GM23248 (cell line): ENCODE measurements around the gene RBM17. TPM values are rescaled to one million over a fixed set of nuclear protein-coding genes. Genes with fewer than 3 reads are reported as not detected.
A peak's percentile ranks its signal among the peaks of the same experiment; 100 is the strongest.

Experiments used
- DNase-seq: peaks from one replicate; pipeline ENCODE4 v3.0.0-alpha.2; 2015
- H2AFZ ChIP-seq: fragments of 200-600 bp; sonication (generic); 2 replicates; pipeline ENCODE4 v1.6.1; 2016; ENCODE audit warnings: antibody characterized with exemption
- H3F3A ChIP-seq: fragments of 200-600 bp; sonication (generic); 2 replicates; pipeline ENCODE4 v1.6.1; 2016; ENCODE audit warnings: mild to moderate bottlenecking, antibody characterized with exemption, mixed run types; ENCODE audit not compliant: insufficient read depth
- H3K27ac ChIP-seq: fragments of 200-600 bp; sonication (generic); 2 replicates; pipeline ENCODE4 v1.5.1; 2016; ENCODE audit warnings: mild to moderate bottlenecking
- H3K27me3 ChIP-seq: fragments of 200-600 bp; sonication (generic); replicated peaks from 2 replicates; pipeline ENCODE4 v1.6.1; 2016; ENCODE audit warnings: mild to moderate bottlenecking; ENCODE audit not compliant: insufficient read depth
- H3K36me3 ChIP-seq: fragments of 200-600 bp; sonication (generic); 2 replicates; pipeline ENCODE4 v1.6.1; 2016; ENCODE audit warnings: low read depth, mild to moderate bottlenecking
- H3K4me1 ChIP-seq: fragments of 200-600 bp; sonication (generic); 2 replicates; pipeline ENCODE4 v1.6.1; 2016; ENCODE audit warnings: mild to moderate bottlenecking; ENCODE audit not compliant: insufficient read depth
- H3K4me2 ChIP-seq: fragments of 200-600 bp; sonication (generic); one replicate; pipeline ENCODE4 v1.6.1; 2016; ENCODE audit warnings: mild to moderate bottlenecking; ENCODE audit not compliant: unreplicated experiment
- H3K4me3 ChIP-seq: fragments of 200-600 bp; sonication (generic); 2 replicates; pipeline ENCODE4 v1.5.1; 2016; ENCODE audit warnings: mild to moderate bottlenecking
- H3K79me2 ChIP-seq: fragments of 200-600 bp; sonication (generic); 2 replicates; pipeline ENCODE4 v1.6.1; 2016; ENCODE audit warnings: mild to moderate bottlenecking; ENCODE audit not compliant: insufficient read depth
- H3K9ac ChIP-seq: fragments of 200-600 bp; sonication (generic); 2 replicates; pipeline ENCODE4 v1.6.1; 2016; ENCODE audit warnings: mild to moderate bottlenecking
- H3K9me2 ChIP-seq: fragments of 200-600 bp; sonication (generic); 2 replicates; pipeline ENCODE4 v1.6.1; 2016; ENCODE audit warnings: mixed run types, mild to moderate bottlenecking, moderate library complexity; ENCODE audit not compliant: insufficient read depth
- H3K9me3 ChIP-seq: fragments of 200-600 bp; sonication (generic); one replicate; pipeline ENCODE4 v1.6.1; 2017; ENCODE audit warnings: low read depth
- H4K20me1 ChIP-seq: fragments of 200-600 bp; sonication (generic); 2 replicates; pipeline ENCODE4 v1.6.0; 2016; ENCODE audit not compliant: insufficient read depth
- EZH2 ChIP-seq: fragments of 200-600 bp; sonication (generic); IDR thresholded peaks from 2 replicates; pipeline ENCODE4 v1.6.1; 2018; ENCODE audit warnings: antibody characterized with exemption, mild to moderate bottlenecking; ENCODE audit not compliant: insufficient read depth, poor library complexity, severe bottlenecking
- EZH2phosphoT487 ChIP-seq: fragments of 200-600 bp; sonication (generic); IDR thresholded peaks from 2 replicates; pipeline ENCODE4 v1.6.1; 2018; ENCODE audit warnings: antibody characterized with exemption, moderate library complexity, mild to moderate bottlenecking, low read depth; ENCODE audit not compliant: insufficient read depth
- WGBS, 2 experiments: methylation state at CpG; one replicate each; pipeline ENCODE4 v1.1.6; 2015 to 2017; ENCODE audit warnings: low lambda C conversion rate in 2 of 2, low coverage in 1 of 2; ENCODE audit errors: missing lambda C conversion rate in 2 of 2; 5-methylcytosine and 5-hydroxymethylcytosine counted together
- in situ Hi-C: fragments of 300-500 bp; cut with MboI; formaldehyde crosslinking; loops from 2 replicates; pipeline ENCODE4 v1.15.0; 2020
- polyA plus RNA-seq: library from polyadenylated mRNA; unstranded; fragments of >200 nt; fragmentation: Nextera tagmentation; extraction: Ambion mirVana; gene quantifications from 2 replicates; pipeline ENCODE4 v1.2.1, GENCODE V29; 2016
- total RNA-seq: library from RNA; depleted of rRNA; stranded (reverse); fragments of >200 nt; shearing (Covaris generic); gene quantifications from 2 replicates; pipeline ENCODE4 v1.2.3, GENCODE V29; 2014

Gene RBM17
- total and polyA plus RNA-seq, 2 experiments from 2014 or later: 24.1 to 99.9 TPM

DNA sequence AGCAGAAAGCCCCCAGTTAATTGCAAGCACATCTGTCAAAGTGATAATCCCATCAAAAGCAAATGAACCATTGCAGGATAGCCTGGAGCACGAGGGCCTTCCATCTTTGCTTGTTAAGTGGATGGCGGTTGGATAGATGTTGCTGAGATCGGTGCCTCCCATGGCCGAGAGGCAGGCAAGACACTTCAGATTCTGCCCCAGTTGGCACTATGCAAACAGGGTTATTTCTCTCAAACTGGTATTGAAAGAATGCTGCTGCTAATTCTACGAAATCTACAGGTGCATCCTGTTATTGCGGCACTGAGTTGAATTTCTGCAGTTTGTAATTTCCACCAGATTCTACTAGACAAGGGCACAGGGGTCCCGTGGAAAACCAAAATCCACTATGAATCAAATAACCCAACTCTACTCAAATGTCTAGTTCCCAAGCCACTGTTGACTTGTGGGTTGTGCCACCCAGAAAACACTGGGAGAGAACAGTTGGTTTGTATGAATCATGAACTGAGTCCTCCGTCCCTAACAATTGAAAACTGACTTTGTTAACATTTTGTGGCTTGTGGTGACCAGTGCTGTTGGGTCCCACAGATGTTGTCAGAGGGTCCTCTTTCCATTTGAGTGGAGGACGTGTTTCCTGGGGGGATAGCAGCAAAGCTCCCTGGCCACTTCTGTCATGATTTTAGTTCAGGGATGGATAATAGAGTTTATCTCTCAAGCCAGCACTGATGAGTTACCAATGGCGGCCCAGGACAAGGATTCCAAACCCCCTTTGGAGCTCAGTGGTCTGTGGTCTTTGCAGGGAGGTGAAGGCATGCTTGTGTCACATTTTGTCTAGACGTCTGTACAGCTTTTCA is 19.5 kb upstream of the RBM17 start:
- 58 to 61% methylated on average over 11 of the region's 11 CpGs for WGBS, 2 experiments

DNA sequence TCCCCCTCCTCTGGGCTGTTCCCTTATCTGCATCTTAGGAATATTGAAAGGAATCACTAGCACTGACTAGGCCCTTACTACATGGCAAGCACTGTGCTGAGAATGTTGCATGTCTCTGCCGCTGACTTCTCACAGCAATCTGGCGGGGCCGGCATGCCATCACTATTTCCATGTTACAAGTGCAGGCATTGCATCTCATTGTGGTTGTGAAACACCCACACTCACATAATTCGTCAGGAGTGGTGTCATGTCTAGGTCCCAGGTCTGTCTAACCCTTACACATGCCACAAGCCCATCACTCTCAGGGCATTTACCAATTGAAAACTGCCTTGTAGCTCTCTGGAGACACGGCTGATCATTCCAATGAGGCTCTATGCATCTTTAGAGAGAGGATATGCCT is 18.2 kb upstream of the RBM17 start:
- TF ChIP-seq EZH2: no peak
- no peak for TF ChIP-seq EZH2phosphoT487
- Histone ChIP-seq H3K36me3 (no peaks in the 10 kb centered on the region), H3K4me2 (no peak overlapping the region), H4K20me1 (no peaks in the 10 kb centered on the region), H3K9ac (no peak overlapping the region), H2AFZ (no peak overlapping the region), H3K4me3 (no peak overlapping the region), H3F3A (no peaks in the 10 kb centered on the region), H3K4me1 (peaks cover 9% of the 10 kb centered on the region), H3K27me3 (peaks cover 26% of the 10 kb centered on the region; the same call in 1 of the 2 replicates), H3K9me2 (no peaks in the 10 kb centered on the region), H3K9me3 (no peaks in the 10 kb centered on the region), H3K79me2 (no peaks in the 10 kb centered on the region), H3K27ac (no peak overlapping the region)
- in situ Hi-C loops: no loop called here
- WGBS, 2 experiments: 55 to 66% methylated on average over 5 of the region's 5 CpGs
- peak; percentile 23 for DNase-seq

More for the DNA sequence above, 19.5 kb upstream of the RBM17 start:
- no peak overlapping the region for H3K9ac ChIP-seq
- H2AFZ ChIP-seq: no peak overlapping the region
- H3K27me3 ChIP-seq: peaks cover 26% of the 10 kb centered on the region; the same call in 1 of the 2 replicates
- peaks cover 1% of the 10 kb centered on the region; the same call in 1 of the 2 replicates for H3K4me1 ChIP-seq
- H3K9me2 ChIP-seq: no peaks in the 10 kb centered on the region
- H4K20me1 ChIP-seq: no peaks in the 10 kb centered on the region
- H3K79me2 ChIP-seq: no peaks in the 10 kb centered on the region
- H3F3A ChIP-seq: no peaks in the 10 kb centered on the region
- in situ Hi-C loops: no loop called here
- H3K4me3 ChIP-seq: no peak overlapping the region
- no peaks in the 10 kb centered on the region for H3K36me3 ChIP-seq
- no peak overlapping the region for H3K4me2 ChIP-seq
- no peak for TF ChIP-seq EZH2phosphoT487
- no peak for TF ChIP-seq EZH2
- no peak overlapping the region for H3K27ac ChIP-seq
- H3K9me3 ChIP-seq: no peaks in the 10 kb centered on the region
- DNase-seq: no peak

DNA sequence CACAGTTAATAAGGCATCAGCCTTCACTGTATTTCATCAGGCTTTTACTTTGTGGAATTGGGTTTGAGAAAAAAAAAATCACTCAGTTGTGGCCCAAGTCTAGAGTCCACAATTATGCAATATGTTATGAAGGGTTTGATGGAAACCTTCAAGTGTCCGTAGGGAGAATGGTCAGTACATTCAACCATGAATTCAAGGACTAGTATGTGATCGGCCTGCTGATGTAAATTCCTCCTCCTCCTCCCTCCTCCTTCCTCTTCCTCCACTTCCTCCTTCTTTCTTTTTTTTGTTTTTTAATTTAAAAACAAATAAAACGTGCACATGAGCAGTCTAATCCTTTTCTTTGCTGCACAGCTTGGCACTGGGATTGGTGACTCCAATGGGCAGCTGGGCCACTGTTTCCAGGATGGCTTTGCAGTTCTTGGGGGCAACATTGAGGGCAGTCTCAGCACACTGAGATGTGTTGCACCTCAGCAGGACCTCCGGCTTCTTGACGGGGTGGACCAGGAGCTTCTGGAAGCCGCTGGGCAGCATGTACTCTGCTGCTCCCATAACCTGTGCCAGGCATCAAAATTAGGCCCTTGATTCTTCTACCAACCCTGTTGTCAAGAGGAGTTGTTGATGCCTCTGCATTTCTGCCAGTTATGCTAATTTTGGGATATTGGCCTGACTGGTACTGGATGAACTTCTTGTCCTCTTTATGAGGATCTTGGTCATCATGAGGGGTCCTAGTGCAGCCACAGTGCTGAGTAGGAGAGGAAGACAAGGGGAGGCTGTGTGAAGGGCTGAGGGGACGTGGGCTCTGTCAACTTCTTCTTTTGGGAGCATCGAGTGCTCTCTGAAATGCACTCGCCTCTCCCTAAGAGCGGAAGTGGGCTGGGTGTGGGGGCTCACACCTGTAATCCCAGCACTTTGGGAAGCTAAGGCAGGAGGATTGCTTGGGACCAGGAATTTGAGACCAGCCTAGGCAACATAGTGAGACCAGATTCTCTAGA is 17.4 kb upstream of the RBM17 start:
- H3K4me1 ChIP-seq: peaks cover 9% of the 10 kb centered on the region
- H3K27me3 ChIP-seq: peaks cover 22% of the 10 kb centered on the region; the same call in 1 of the 2 replicates
- H3K4me2 ChIP-seq: no peak overlapping the region
- H3F3A ChIP-seq: no peaks in the 10 kb centered on the region
- H3K36me3 ChIP-seq: no peaks in the 10 kb centered on the region
- no peak for DNase-seq
- H3K9me2 ChIP-seq: no peaks in the 10 kb centered on the region
- no peaks in the 10 kb centered on the region for H3K79me2 ChIP-seq
- no peaks in the 10 kb centered on the region for H3K9me3 ChIP-seq
- H3K27ac ChIP-seq: no peak overlapping the region
- no peak overlapping the region for H3K4me3 ChIP-seq
- H4K20me1 ChIP-seq: no peaks in the 10 kb centered on the region
- no peak overlapping the region for H3K9ac ChIP-seq
- 83% methylated on average over 10 of the region's 10 CpGs for WGBS, 2 experiments
- no peak overlapping the region for H2AFZ ChIP-seq
- in situ Hi-C loops: no loop called here
- TF ChIP-seq EZH2 (no peak), EZH2phosphoT487 (no peak)

DNA sequence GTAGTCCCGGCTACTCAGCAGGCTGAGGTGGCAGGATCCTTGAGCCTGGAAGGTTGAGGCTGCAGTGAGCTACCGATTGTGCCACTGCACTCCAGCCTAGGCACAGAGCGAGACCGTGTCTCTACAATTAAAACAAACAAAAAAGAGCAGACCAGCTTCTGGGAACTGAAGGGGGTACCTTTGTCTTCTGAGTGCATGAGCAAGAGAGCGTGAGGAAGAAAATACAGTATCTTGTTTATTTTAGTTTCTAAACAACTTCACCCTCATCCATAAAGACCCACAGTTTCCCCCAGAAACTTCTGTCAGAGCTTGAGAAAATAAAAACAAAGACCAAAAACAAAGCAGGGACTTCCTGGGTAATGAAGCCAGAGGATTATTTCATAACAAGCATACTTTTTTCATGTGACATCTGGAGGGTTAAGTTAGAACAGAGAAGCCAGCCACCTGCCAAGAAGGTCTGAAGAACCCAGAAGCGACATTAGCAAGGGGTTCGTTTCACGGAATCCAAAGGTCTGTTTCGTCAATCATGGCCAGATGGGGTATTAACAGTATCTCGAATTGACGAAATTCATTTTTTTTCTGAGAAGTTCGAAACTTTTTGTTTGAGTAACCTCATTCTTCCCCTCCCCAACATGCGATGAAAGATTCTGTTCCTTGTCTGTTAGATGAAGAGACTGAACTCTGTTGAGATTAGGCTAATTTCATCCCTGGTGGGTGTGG is 16.5 kb upstream of the RBM17 start:
- 18 to 23% methylated on average over 13 of the region's 13 CpGs for WGBS, 2 experiments
- no peak overlapping the region for H3K27ac ChIP-seq
- H3K9me3 ChIP-seq: no peaks in the 10 kb centered on the region
- H3K9ac ChIP-seq: no peak overlapping the region
- H3K9me2 ChIP-seq: no peaks in the 10 kb centered on the region
- TF ChIP-seq EZH2 (no peak), EZH2phosphoT487 (no peak)
- no peak overlapping the region for H3K4me3 ChIP-seq
- no peak overlapping the region for H3K4me2 ChIP-seq
- no peak overlapping the region for H2AFZ ChIP-seq
- peaks cover 9% of the 10 kb centered on the region for H3K4me1 ChIP-seq
- H3K27me3 ChIP-seq: peaks cover 29% of the 10 kb centered on the region
- no peaks in the 10 kb centered on the region for H4K20me1 ChIP-seq
- H3K36me3 ChIP-seq: no peaks in the 10 kb centered on the region
- no peaks in the 10 kb centered on the region for H3F3A ChIP-seq
- no peak for DNase-seq
- in situ Hi-C loops: no loop called here
- H3K79me2 ChIP-seq: no peaks in the 10 kb centered on the region
